ENCODE data around the gene SHROOM3.

- no peak for TF ChIP-seq TEAD4 (IDR thresholded peaks at IDR 0.05)
- TF ChIP-seq EP300 (IDR thresholded peaks at IDR 0.05; ENCODE audit: borderline replicate concordance), result no peak
- no peak for TF ChIP-seq REST (IDR thresholded peaks at IDR 0.05; ENCODE audit: low read depth)
- no peak for TF ChIP-seq MAX (IDR thresholded peaks at IDR 0.05)
- TF ChIP-seq YY1 (IDR thresholded peaks at IDR 0.05; ENCODE audit: low read depth), result no peak
Measured at GRCh38 chr4:76571274-76571673, 136.2 kb downstream of the SHROOM3 start.

Data from Ishikawa (cell line).